GM23248 (cell line): Measurements from ENCODE around the gene CYTH4. TPM values are rescaled to one million over a fixed set of nuclear protein-coding genes. Genes with fewer than 3 reads are reported as not detected.
A peak's percentile ranks its signal among the peaks of the same experiment; 100 is the strongest.

ENCODE experiments used
- DNase-seq: peaks from one replicate; pipeline ENCODE4 v3.0.0-alpha.2; 2015
- H2AFZ ChIP-seq: fragments of 200-600 bp; sonication (generic); 2 replicates; pipeline ENCODE4 v1.6.1; 2016; ENCODE audit warnings: antibody characterized with exemption
- H3F3A ChIP-seq: fragments of 200-600 bp; sonication (generic); 2 replicates; pipeline ENCODE4 v1.6.1; 2016; ENCODE audit warnings: mild to moderate bottlenecking, antibody characterized with exemption, mixed run types; ENCODE audit not compliant: insufficient read depth
- H3K27ac ChIP-seq: fragments of 200-600 bp; sonication (generic); 2 replicates; pipeline ENCODE4 v1.5.1; 2016; ENCODE audit warnings: mild to moderate bottlenecking
- H3K27me3 ChIP-seq: fragments of 200-600 bp; sonication (generic); replicated peaks from 2 replicates; pipeline ENCODE4 v1.6.1; 2016; ENCODE audit warnings: mild to moderate bottlenecking; ENCODE audit not compliant: insufficient read depth
- H3K36me3 ChIP-seq: fragments of 200-600 bp; sonication (generic); 2 replicates; pipeline ENCODE4 v1.6.1; 2016; ENCODE audit warnings: low read depth, mild to moderate bottlenecking
- H3K4me1 ChIP-seq: fragments of 200-600 bp; sonication (generic); 2 replicates; pipeline ENCODE4 v1.6.1; 2016; ENCODE audit warnings: mild to moderate bottlenecking; ENCODE audit not compliant: insufficient read depth
- H3K4me2 ChIP-seq: fragments of 200-600 bp; sonication (generic); one replicate; pipeline ENCODE4 v1.6.1; 2016; ENCODE audit warnings: mild to moderate bottlenecking; ENCODE audit not compliant: unreplicated experiment
- H3K4me3 ChIP-seq: fragments of 200-600 bp; sonication (generic); 2 replicates; pipeline ENCODE4 v1.5.1; 2016; ENCODE audit warnings: mild to moderate bottlenecking
- H3K79me2 ChIP-seq: fragments of 200-600 bp; sonication (generic); 2 replicates; pipeline ENCODE4 v1.6.1; 2016; ENCODE audit warnings: mild to moderate bottlenecking; ENCODE audit not compliant: insufficient read depth
- H3K9ac ChIP-seq: fragments of 200-600 bp; sonication (generic); 2 replicates; pipeline ENCODE4 v1.6.1; 2016; ENCODE audit warnings: mild to moderate bottlenecking
- H3K9me2 ChIP-seq: fragments of 200-600 bp; sonication (generic); 2 replicates; pipeline ENCODE4 v1.6.1; 2016; ENCODE audit warnings: mixed run types, mild to moderate bottlenecking, moderate library complexity; ENCODE audit not compliant: insufficient read depth
- H3K9me3 ChIP-seq: fragments of 200-600 bp; sonication (generic); one replicate; pipeline ENCODE4 v1.6.1; 2017; ENCODE audit warnings: low read depth
- H4K20me1 ChIP-seq: fragments of 200-600 bp; sonication (generic); 2 replicates; pipeline ENCODE4 v1.6.0; 2016; ENCODE audit not compliant: insufficient read depth
- EZH2 ChIP-seq: fragments of 200-600 bp; sonication (generic); IDR thresholded peaks from 2 replicates; pipeline ENCODE4 v1.6.1; 2018; ENCODE audit warnings: antibody characterized with exemption, mild to moderate bottlenecking; ENCODE audit not compliant: insufficient read depth, poor library complexity, severe bottlenecking
- EZH2phosphoT487 ChIP-seq: fragments of 200-600 bp; sonication (generic); IDR thresholded peaks from 2 replicates; pipeline ENCODE4 v1.6.1; 2018; ENCODE audit warnings: antibody characterized with exemption, moderate library complexity, mild to moderate bottlenecking, low read depth; ENCODE audit not compliant: insufficient read depth
- WGBS, 2 experiments: methylation state at CpG; one replicate each; pipeline ENCODE4 v1.1.6; 2015 to 2017; ENCODE audit warnings: low lambda C conversion rate in 2 of 2, low coverage in 1 of 2; ENCODE audit errors: missing lambda C conversion rate in 2 of 2; 5-methylcytosine and 5-hydroxymethylcytosine counted together
- in situ Hi-C: fragments of 300-500 bp; cut with MboI; formaldehyde crosslinking; loops from 2 replicates; pipeline ENCODE4 v1.15.0; 2020
- polyA plus RNA-seq: library from polyadenylated mRNA; unstranded; fragments of >200 nt; fragmentation: Nextera tagmentation; extraction: Ambion mirVana; gene quantifications from 2 replicates; pipeline ENCODE4 v1.2.1, GENCODE V29; 2016
- total RNA-seq: library from RNA; depleted of rRNA; stranded (reverse); fragments of >200 nt; shearing (Covaris generic); gene quantifications from 2 replicates; pipeline ENCODE4 v1.2.3, GENCODE V29; 2014

Gene CYTH4
- total and polyA plus RNA-seq, 2 experiments from 2014 or later: not detected

GRCh38 chr22:37331034-37331428, 48.7 kb downstream of the CYTH4 start:
- no peak overlapping the region for H3K27ac ChIP-seq
- H3K4me3 ChIP-seq: no peak overlapping the region
- H4K20me1 ChIP-seq: no peaks in the 10 kb centered on the region
- no peaks in the 10 kb centered on the region for H3K9me2 ChIP-seq
- DNase-seq: peak; percentile 76
- H3K27me3 ChIP-seq: no peaks in the 10 kb centered on the region
- H2AFZ ChIP-seq: no peak overlapping the region
- peaks cover 37% of the 10 kb centered on the region for H3K4me1 ChIP-seq
- H3K9me3 ChIP-seq: no peaks in the 10 kb centered on the region
- no peak overlapping the region for H3K4me2 ChIP-seq
- in situ Hi-C loops: no loop called here
- no peak overlapping the region for H3K9ac ChIP-seq
- peaks cover 16% of the 10 kb centered on the region for H3F3A ChIP-seq
- H3K36me3 ChIP-seq: no peaks in the 10 kb centered on the region
- TF ChIP-seq EZH2 (no peak), EZH2phosphoT487 (no peak)
- 33 to 38% methylated on average over 4 to 7 of the region's 7 CpGs for WGBS, 2 experiments
- no peaks in the 10 kb centered on the region for H3K79me2 ChIP-seq

- Histone ChIP-seq H3K27me3 (no peaks in the 10 kb centered on the region), H3K9me2 (no peaks in the 10 kb centered on the region), H3F3A (peaks cover 14% of the 10 kb centered on the region), H3K4me3 (no peak overlapping the region), H3K79me2 (no peaks in the 10 kb centered on the region), H2AFZ (no peak overlapping the region), H3K27ac (no peak overlapping the region), H3K36me3 (no peaks in the 10 kb centered on the region), H3K9ac (no peak overlapping the region), H3K4me1 (peaks cover 42% of the 10 kb centered on the region), H4K20me1 (no peaks in the 10 kb centered on the region), H3K4me2 (no peak overlapping the region), H3K9me3 (no peaks in the 10 kb centered on the region)
- in situ Hi-C loops: no loop called here
- WGBS, 2 experiments: 67 to 75% methylated on average over 9 of the region's 9 CpGs
- no peak for DNase-seq
- TF ChIP-seq EZH2phosphoT487 (no peak), EZH2 (no peak)
These were observed 49.7 kb downstream of the CYTH4 start for GRCh38 chr22:37331856-37332536.

- Histone ChIP-seq H3K27ac (no peak overlapping the region), H3K79me2 (no peaks in the 10 kb centered on the region), H3K9ac (no peak overlapping the region), H4K20me1 (no peaks in the 10 kb centered on the region), H3K4me1 (peaks cover 32% of the 10 kb centered on the region), H3F3A (no peaks in the 10 kb centered on the region), H2AFZ (peak overlapping the region; percentile 27; the same call in 1 of the 2 replicates), H3K9me2 (no peaks in the 10 kb centered on the region), H3K9me3 (no peaks in the 10 kb centered on the region), H3K4me2 (peak overlapping the region; percentile 21), H3K36me3 (no peaks in the 10 kb centered on the region), H3K27me3 (no peaks in the 10 kb centered on the region), H3K4me3 (peak overlapping the region; percentile 18; the same call in 1 of the 2 replicates)
- 46 to 48% methylated on average over 11 of the region's 11 CpGs for WGBS, 2 experiments
- TF ChIP-seq EZH2: no peak
- TF ChIP-seq EZH2phosphoT487: no peak
- DNase-seq: no peak
- in situ Hi-C loops: no loop called here
These were observed 51.6 kb downstream of the CYTH4 start for GRCh38 chr22:37333724-37334460.

- H3K9ac ChIP-seq: no peak overlapping the region
- in situ Hi-C loops: no loop called here
- no peaks in the 10 kb centered on the region for H3K27me3 ChIP-seq
- H3K36me3 ChIP-seq: no peaks in the 10 kb centered on the region
- H3K27ac ChIP-seq: no peak overlapping the region
- H3F3A ChIP-seq: no peaks in the 10 kb centered on the region
- no peaks in the 10 kb centered on the region for H3K9me2 ChIP-seq
- H3K9me3 ChIP-seq: no peaks in the 10 kb centered on the region
- H3K4me3 ChIP-seq: peak overlapping the region; percentile 18; the same call in 1 of the 2 replicates
- TF ChIP-seq EZH2 (no peak), EZH2phosphoT487 (no peak)
- peak overlapping the region; percentile 27; the same call in 1 of the 2 replicates for H2AFZ ChIP-seq
- 4% methylated on average over 31 to 42 of the region's 42 CpGs for WGBS, 2 experiments
- peaks cover 26% of the 10 kb centered on the region for H3K4me1 ChIP-seq
- DNase-seq: no peak
- H4K20me1 ChIP-seq: no peaks in the 10 kb centered on the region
- H3K79me2 ChIP-seq: no peaks in the 10 kb centered on the region
- H3K4me2 ChIP-seq: peak overlapping the region; percentile 21
These were observed 52.2 kb downstream of the CYTH4 start for GRCh38 chr22:37334461-37334858.
